Thymus (tissue), 11 donors: ENCODE data around the gene ABCA12. TPM values are rescaled to one million over a fixed set of nuclear protein-coding genes. Genes with fewer than 3 reads are reported as not detected.

Source experiments
- DNase-seq, 9 donors: peaks; one replicate each; pipeline ENCODE4 v3.0.0-alpha.2; 2013; ENCODE audit warnings: low spot score in 9 of 9, low read depth in 6 of 9, missing footprints in 1 of 9
- H3K27ac ChIP-seq, 2 donors: one replicate each; pipeline ENCODE4 v1.5.1; 2013; ENCODE audit warnings: control low read depth in 1 of 2, low read depth in 1 of 2, low read length in 1 of 2, mild to moderate bottlenecking in 1 of 2, moderate library complexity in 1 of 2
- H3K27me3 ChIP-seq, 2 donors: one replicate each; pipeline ENCODE4 v1.5.1; 2013; ENCODE audit warnings: low read length in 1 of 2; ENCODE audit not compliant: control insufficient read depth in 2 of 2, insufficient read depth in 1 of 2
- H3K36me3 ChIP-seq, 2 donors: one replicate each; pipeline ENCODE4 v1.5.1; 2013; ENCODE audit warnings: low read length in 1 of 2, mild to moderate bottlenecking in 1 of 2, moderate library complexity in 1 of 2; ENCODE audit not compliant: control insufficient read depth in 2 of 2, insufficient read depth in 2 of 2
- H3K4me1 ChIP-seq, 2 donors: one replicate each; pipeline ENCODE4 v1.5.1; 2013; ENCODE audit warnings: low read length in 2 of 2; ENCODE audit not compliant: control insufficient read depth in 2 of 2, insufficient read depth in 2 of 2
- H3K4me3 ChIP-seq, 2 donors: one replicate each; pipeline ENCODE4 v1.5.1; 2013; ENCODE audit warnings: low read length in 2 of 2, control low read depth in 1 of 2, mild to moderate bottlenecking in 1 of 2
- H3K9me3 ChIP-seq, 2 donors: one replicate each; pipeline ENCODE4 v1.5.1; 2013; ENCODE audit warnings: low read length in 1 of 2, mild to moderate bottlenecking in 1 of 2; ENCODE audit not compliant: control insufficient read depth in 2 of 2, insufficient read depth in 1 of 2
- WGBS: extraction: QIAGEN DNeasy Blood & Tissue Kit; methylation state at CpG from one replicate; pipeline ENCODE4 v1.1.7; 2013; 5-methylcytosine and 5-hydroxymethylcytosine counted together
- polyA plus RNA-seq: library from polyadenylated mRNA; stranded (reverse); fragments of 200-250 nt; gene quantifications from one replicate; pipeline ENCODE4 v1.2.3, GENCODE V29; 2013
- total RNA-seq: library from RNA; stranded (reverse); fragments of 120-200 nt; gene quantifications from one replicate; pipeline ENCODE4 v1.2.4, GENCODE V29; 2013
- donor health status: healthy.

Gene ABCA12
- total and polyA plus RNA-seq, 2 donors, result 0.14 to 0.18 TPM

DNA sequence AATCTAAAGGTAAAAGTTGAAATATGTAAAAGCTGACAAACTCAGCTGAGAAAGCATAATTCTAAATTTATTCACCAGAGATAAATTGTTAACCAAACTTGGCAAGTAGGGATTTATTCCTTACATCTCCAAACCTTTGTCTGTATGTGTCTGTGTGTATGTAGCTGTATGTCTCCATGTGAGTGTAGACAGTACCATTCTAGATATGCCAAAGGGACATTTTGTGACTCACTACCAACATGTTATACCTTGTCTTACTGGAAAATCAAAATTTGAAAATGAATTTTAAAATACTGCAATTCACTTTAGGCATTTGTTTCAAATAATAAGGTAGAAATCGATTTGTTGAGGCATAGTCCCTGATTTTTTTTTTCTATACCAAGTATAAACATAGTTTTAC is 102.1 kb downstream of the ABCA12 start:
- Histone ChIP-seq H3K36me3 (no peaks in the 10 kb centered on the region), H3K27ac (no peak overlapping the region), H3K4me1 (no peaks in the 10 kb centered on the region), H3K9me3 (no peaks in the 10 kb centered on the region), H3K4me3 (no peak overlapping the region), H3K27me3 (no peaks in the 10 kb centered on the region)
- 88% methylated on average over 1 of the region's 1 CpG for WGBS
- DNase-seq, result no peak

DNA sequence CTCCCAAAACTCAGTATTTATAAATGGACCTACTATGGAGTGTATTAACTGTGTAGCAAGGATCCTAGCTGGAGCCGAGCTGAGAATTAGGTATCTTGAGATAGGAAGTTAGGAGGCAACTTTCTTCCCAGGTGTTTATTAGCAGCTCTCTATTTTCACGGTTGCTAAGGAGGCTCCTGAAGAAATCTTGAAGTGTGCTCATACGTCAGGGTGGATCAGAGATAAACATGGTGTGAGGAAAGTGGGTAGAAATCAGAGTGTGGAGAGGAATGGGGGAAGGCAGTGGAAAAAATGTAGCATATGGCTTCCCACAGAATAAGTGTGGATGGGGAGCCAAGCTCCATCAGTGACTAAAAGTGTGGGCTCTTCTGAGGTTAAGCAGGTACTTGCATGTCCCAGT is 104.3 kb downstream of the ABCA12 start:
- no peaks in the 10 kb centered on the region for H3K27me3 ChIP-seq
- WGBS, result 91% methylated on average over 3 of the region's 3 CpGs
- no peak for DNase-seq
- H3K4me3 ChIP-seq, result no peak overlapping the region
- no peaks in the 10 kb centered on the region for H3K9me3 ChIP-seq
- H3K27ac ChIP-seq, result no peak overlapping the region
- no peaks in the 10 kb centered on the region for H3K4me1 ChIP-seq
- no peaks in the 10 kb centered on the region for H3K36me3 ChIP-seq

DNA sequence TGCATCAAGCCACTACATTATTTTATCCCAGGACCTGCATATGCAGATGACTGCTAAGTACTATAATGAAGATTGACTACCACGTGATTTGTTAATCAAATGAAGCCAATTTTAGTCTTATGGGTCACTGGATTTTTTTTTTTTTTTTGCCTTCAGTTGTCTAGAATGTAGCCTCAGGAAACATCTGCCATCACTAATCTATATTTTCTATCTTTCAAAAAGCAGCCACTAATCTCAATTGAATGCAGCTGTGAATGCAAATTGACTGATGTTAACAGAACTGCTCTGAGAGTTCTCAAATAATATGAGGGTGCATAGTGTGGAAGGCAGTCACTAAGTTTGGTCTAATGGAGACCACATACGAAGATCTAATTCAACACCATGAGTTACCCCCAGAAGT is 106.3 kb downstream of the ABCA12 start:
- no peaks in the 10 kb centered on the region for H3K9me3 ChIP-seq
- no peak for DNase-seq
- H3K4me3 ChIP-seq, result no peak overlapping the region
- no peaks in the 10 kb centered on the region for H3K4me1 ChIP-seq
- H3K36me3 ChIP-seq, result no peaks in the 10 kb centered on the region
- 89% methylated on average over 2 of the region's 2 CpGs for WGBS
- no peaks in the 10 kb centered on the region for H3K27me3 ChIP-seq
- H3K27ac ChIP-seq, result no peak overlapping the region

DNA sequence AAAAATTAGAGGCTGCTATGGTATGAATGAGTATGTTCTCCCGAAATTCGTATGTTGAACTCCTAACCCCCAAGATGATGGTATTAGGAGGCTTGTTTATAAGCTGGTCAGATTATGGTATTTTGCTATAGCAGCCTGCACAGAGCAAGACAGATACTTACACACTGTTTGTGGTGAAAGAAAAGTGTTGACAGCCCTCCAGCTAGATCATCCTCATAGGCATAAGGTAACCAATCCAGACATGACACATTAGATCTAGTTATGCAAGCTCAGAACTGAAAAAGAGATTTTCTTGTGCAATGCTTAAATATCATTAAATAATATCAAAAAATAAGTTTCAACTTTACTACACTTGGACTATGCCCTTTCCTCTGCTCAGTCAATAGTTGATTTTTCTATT is 107.1 kb downstream of the ABCA12 start:
- Histone ChIP-seq H3K9me3 (no peaks in the 10 kb centered on the region), H3K36me3 (no peaks in the 10 kb centered on the region)
- 70% methylated on average over 2 of the region's 2 CpGs for WGBS

DNA sequence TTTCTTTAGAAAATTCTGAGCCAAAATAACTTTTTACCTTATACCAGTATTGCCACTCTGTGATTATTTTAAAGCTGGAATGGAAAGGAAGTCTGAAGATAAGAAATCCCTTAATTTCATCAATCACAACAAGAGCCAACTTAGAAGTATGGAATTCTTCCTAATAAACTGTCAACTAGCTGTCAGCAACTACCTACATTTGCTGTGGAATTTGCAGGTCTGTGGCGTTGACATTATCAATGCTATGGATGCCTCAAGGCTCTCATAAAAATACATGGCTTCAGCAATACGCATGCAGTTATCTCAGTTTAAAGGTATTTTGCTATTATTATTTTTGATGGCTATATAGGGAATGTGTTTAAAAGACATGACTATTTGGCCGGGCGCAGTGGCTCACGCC is 108.5 kb downstream of the ABCA12 start:
- 98% methylated on average over 5 of the region's 5 CpGs for whole genome bisulfite sequencing
- H3K27me3 ChIP-seq, result no peaks in the 10 kb centered on the region

More for the DNA sequence above, 107.1 kb downstream of the ABCA12 start:
- H3K27ac ChIP-seq, result no peak overlapping the region
- DNase-seq, result no peak
- H3K4me1 ChIP-seq, result no peaks in the 10 kb centered on the region
- no peaks in the 10 kb centered on the region for H3K27me3 ChIP-seq
- no peak overlapping the region for H3K4me3 ChIP-seq

DNA sequence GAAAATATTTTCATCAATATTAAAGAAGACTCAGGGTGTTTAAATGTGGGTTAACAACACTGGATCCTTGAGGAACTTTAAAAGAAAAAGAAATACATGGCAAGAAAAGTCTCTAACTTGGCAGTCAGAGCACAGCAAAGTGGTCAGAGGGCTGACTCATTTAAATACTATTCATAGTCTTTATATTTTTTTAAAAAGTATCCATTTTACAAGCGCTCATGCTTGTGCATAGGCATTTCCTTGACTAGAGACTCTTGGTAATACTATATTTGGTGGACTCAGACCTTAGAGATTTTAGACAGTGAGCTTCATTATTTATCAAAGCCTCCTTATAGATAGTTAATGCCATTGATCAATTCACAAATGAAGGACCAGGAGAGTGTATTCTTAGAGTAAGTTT is 110.2 kb downstream of the ABCA12 start:
- no peaks in the 10 kb centered on the region for H3K36me3 ChIP-seq
- no peaks in the 10 kb centered on the region for H3K9me3 ChIP-seq
- no peak overlapping the region for H3K27ac ChIP-seq
- no peak overlapping the region for H3K4me3 ChIP-seq
- DNase-seq, result no peak
- H3K4me1 ChIP-seq, result no peaks in the 10 kb centered on the region
- WGBS, result 93% methylated on average over 1 of the region's 1 CpG
- no peaks in the 10 kb centered on the region for H3K27me3 ChIP-seq

More for the DNA sequence above, 108.5 kb downstream of the ABCA12 start:
- Histone ChIP-seq H3K36me3 (no peaks in the 10 kb centered on the region), H3K9me3 (no peaks in the 10 kb centered on the region), H3K4me3 (no peak overlapping the region), H3K27ac (no peak overlapping the region), H3K4me1 (no peaks in the 10 kb centered on the region)
- no peak for DNase-seq

DNA sequence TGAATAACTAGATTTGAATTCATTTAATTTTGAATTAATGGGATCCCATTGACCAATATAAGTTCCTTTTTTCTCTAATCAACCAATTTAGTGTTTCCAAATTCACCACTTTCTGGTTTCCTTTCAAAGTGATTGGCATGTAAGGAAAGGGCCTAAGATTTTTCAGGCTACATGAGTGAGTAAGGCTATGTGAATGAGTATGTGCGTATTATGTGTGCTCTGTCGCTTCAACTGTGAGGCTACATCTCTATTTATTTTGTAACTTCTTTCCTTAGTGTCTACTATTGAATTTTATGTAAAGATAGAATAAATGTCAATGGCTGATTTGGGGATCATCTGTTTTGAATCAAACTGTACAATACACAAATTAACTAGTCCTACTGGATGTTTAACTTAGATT is 110.6 kb downstream of the ABCA12 start:
- H3K27me3 ChIP-seq, result no peaks in the 10 kb centered on the region
- H3K4me3 ChIP-seq, result no peak overlapping the region
- no peak overlapping the region for H3K27ac ChIP-seq
- H3K9me3 ChIP-seq, result no peaks in the 10 kb centered on the region
- no peak for DNase-seq
- 46% methylated on average over 2 of the region's 2 CpGs for WGBS
- H3K4me1 ChIP-seq, result no peaks in the 10 kb centered on the region
- H3K36me3 ChIP-seq, result no peaks in the 10 kb centered on the region

DNA sequence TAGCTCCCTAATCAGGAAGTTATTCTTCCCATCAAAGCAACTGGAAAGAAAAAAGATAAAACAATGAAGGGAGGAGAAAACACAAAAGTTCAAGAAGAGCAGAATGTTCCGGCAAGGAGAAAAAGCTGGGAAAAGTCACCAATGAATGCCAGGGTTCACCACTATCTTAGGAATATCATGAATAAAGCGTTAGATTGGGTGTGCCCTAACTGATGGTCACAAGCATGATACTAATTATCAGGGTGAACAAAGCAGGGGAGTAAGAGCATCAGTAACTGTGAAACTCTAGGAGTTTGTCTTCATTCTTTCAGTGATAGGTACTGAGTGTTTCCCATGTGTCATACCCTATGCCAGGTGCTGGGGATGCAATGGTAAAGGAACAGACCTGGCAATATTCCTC is 115.5 kb downstream of the ABCA12 start:
- no peaks in the 10 kb centered on the region for H3K4me1 ChIP-seq
- H3K36me3 ChIP-seq, result no peaks in the 10 kb centered on the region
- no peaks in the 10 kb centered on the region for H3K9me3 ChIP-seq
- no peak for DNase-seq
- 97% methylated on average over 2 of the region's 2 CpGs for WGBS
- H3K27me3 ChIP-seq, result no peaks in the 10 kb centered on the region
- H3K4me3 ChIP-seq, result no peak overlapping the region
- H3K27ac ChIP-seq, result no peak overlapping the region

DNA sequence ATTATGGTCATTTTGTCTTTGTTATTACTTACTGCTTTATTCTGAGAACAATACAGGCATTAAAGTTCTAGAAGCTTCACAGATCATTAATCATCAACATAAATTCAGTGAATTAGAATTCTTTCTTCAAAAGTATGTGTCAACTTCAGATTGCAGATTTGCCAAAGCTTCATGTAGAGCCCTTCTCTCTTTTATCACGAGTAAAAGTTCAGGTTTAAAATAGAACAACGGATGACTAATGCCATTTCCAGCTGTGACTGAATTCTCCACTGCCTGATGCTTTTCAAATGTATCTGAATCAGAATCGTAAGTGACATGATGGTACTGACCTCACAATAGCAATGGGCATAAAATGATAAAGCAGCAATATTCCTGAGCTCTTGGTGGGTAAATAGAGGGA is 116.0 kb downstream of the ABCA12 start:
- Histone ChIP-seq H3K4me1 (no peaks in the 10 kb centered on the region), H3K4me3 (no peak overlapping the region), H3K27ac (no peak overlapping the region), H3K36me3 (no peaks in the 10 kb centered on the region), H3K27me3 (no peaks in the 10 kb centered on the region), H3K9me3 (no peaks in the 10 kb centered on the region)
- WGBS, result 74% methylated on average over 3 of the region's 3 CpGs
- DNase-seq, result no peak

DNA sequence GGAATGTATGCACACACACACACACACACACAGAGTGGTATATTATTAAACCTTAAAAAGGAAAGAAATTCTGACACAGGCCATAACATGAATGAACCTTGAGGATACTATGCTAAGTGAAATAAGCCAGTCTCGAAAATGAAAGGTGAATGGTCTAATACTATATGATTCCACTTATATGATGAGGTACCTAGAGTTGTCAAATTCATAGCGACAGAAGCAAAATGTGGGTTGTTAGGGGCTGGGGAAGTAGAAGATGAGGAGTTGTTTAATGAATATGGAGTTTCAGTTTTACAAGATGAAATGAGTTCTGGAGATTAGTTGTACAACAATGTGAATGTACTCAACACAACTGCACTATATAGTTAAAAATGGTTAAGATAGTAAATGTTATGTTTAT is 118.1 kb downstream of the ABCA12 start:
- H3K27ac ChIP-seq, result no peak overlapping the region
- WGBS, result 48% methylated on average over 2 of the region's 2 CpGs

More for the DNA sequence above, 118.1 kb downstream of the ABCA12 start:
- Histone ChIP-seq H3K9me3 (no peaks in the 10 kb centered on the region), H3K4me1 (no peaks in the 10 kb centered on the region), H3K4me3 (no peak overlapping the region), H3K27me3 (no peaks in the 10 kb centered on the region), H3K36me3 (no peaks in the 10 kb centered on the region)
- no peak for DNase-seq
